Natural killer cell treated with Interleukin-12 subunit alpha and Interleukin-12 subunit beta and Interleukin-15 and Interleukin-18, amount 100 ng/mL, for 72 hours (primary cell): ENCODE data around the gene CARD16. TPM values are rescaled to one million over a fixed set of nuclear protein-coding genes. Genes with fewer than 3 reads are reported as not detected.
"Not testable (repeated sequence)": the region's sequence is repeated elsewhere in the genome, so short reads cannot be mapped to it uniquely, and the experiment has no call there.

Experiments
- ATAC-seq, 2 donors: fragments of 150-1000 bp; cut with Tn5 transposase in 1 of 2; sonication (Bioruptor Pico), chemical (Tn5 transposase) in 1 of 2; 2 replicates each; pipeline ENCODE4 v1.10.0; 2021
- DNase-seq: peaks from one replicate; pipeline ENCODE4 v3.0.0; 2022; ENCODE audit warnings: low spot score
- H3K27ac Mint-ChIP-seq, 2 donors: 1 replicate in 1 of 2; 2 replicates in 1 of 2; pipeline ENCODE4 v1.8.0; 2022; ENCODE audit warnings: mixed read lengths in 2 of 2, mild to moderate bottlenecking in 1 of 2, moderate library complexity in 1 of 2
- H3K27me3 Mint-ChIP-seq, 2 donors: 1 replicate in 1 of 2; 2 replicates in 1 of 2; pipeline ENCODE4 v1.8.0; 2022; ENCODE audit warnings: mixed read lengths in 2 of 2
- H3K36me3 Mint-ChIP-seq: one replicate; pipeline ENCODE4 v1.8.0; 2022; ENCODE audit warnings: mixed read lengths
- H3K4me1 Mint-ChIP-seq, 2 donors: 1 replicate in 1 of 2; 2 replicates in 1 of 2; pipeline ENCODE4 v1.8.0; 2022; ENCODE audit warnings: low read depth in 2 of 2, mixed read lengths in 2 of 2, mild to moderate bottlenecking in 1 of 2
- H3K4me3 Mint-ChIP-seq: one replicate; pipeline ENCODE4 v1.8.0; 2022; ENCODE audit warnings: mixed read lengths
- H3K9me3 Mint-ChIP-seq: 2 replicates; pipeline ENCODE4 v1.8.0; 2022; ENCODE audit warnings: mixed read lengths
- total RNA-seq, 2 donors: library from RNA; stranded (reverse); gene quantifications; one replicate each; pipeline ENCODE4 v1.2.3, GENCODE V29; 2022

Gene CARD16
- 10 to 100 TPM; 17.1 to 58.3 TPM for total RNA-seq

DNA sequence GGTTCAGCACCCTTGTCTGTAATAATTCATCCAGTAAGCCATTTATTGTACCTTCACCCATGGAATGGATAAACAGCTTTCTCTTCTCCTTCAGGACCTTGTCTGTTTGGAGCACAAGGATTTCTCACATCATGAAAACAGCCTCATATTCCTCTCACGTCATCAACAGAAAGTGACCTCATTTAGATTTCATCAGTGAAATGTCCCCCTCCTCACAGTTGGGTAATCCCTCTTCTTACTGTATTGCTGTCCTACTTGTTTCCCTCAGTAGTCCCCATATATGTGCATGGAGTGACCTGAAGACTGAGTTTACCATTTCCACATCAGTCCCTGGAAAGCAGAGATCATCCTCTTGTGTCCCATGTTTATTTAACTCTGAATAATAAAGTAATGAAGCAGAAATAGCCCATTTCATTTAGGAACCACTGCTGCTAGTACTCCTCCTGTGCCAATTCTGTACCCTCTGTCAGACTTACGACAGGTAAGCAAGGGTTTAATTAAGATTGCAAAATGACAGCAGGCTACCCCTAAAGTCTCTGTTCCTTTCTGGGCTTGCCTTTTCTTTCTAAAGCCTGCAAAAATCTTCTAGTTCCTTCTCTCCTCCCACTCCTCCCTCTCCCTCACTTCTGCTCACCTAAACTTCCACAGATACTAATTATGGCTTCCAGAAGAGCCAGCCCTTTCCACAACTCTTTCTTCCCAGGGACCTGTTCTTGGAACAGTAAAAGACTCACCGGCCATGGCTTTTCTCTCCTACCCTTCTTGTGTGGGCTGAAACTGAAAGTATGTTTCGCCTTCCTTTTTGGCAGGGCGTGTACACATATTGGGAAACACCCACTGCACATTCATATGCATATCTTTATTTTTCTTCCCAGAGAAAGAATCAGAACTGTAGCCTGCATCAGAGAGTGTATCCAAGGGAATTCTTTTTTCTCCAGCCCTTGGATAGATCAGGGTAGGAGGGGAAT lies at the start of gene CARD16:
Gene CARD16 (minus strand): TSS at position 779 of the 968 bp plus-strand sequence. CDS start 38 bp downstream, at position 741.
- DNase-seq (peak; percentile 72), ATAC-seq (peak; percentile 90 to 93)
- Mint-ChIP-seq H3K36me3 (peaks cover 17% of the 10 kb centered on the region), H3K4me3 (peak within 1 kb of the TSS; percentile 89), H3K27ac (peak within 1 kb of the TSS; percentile 83 to 94), H3K4me1 (peaks cover 41 to 52% of the 10 kb centered on the region in 2 donors)
- not testable (repeated sequence) for H3K9me3 Mint-ChIP-seq, H3K27me3 Mint-ChIP-seq

DNA sequence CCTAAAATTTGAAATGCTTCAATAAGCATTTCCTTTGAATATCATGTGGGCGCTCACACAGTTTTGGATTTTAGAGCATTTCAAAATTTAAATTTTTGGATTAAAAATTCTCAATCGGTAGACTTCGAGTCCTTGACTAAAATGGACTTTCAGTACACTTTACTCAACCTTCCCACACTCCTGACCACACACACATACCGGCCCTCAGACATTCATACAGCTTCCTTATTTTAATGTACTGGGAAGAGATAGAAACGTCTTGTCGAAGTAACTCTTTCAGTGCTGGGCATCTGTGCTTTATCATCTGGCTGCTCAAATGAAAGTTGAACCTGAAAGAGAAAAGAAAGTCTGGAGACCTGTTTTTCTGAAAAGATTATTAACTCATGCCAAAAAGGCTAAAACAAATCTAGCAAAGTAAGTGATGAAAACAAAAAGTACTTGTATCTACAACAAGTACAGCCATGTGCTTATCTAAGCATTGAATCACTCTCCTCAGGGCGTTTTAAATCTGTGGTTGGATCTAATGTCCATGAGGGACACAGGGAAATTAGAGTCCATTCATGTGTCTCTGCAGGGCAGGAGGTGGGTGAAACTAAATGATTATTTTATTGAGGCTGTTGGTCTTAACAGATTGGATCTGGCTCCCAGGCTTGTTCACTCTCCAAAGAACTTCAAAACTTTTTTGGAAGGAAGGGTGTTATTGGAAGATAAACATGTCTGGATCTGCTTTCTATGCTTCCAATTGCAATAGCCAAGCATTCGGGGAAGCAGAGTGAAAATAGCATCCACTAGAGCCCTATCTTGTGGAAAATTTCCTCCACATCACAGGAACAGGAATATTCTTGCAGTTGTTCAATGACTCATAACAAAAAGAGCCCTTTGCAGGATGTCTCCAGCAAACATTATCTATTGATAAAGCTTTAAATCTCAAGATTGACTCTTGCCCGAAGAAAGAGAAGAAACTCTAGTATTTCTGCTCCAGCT lies 47.4 kb upstream of the CARD16 start:
- no peak for ATAC-seq
- Mint-ChIP-seq H3K4me1 (no peaks in the 10 kb centered on the region), H3K27ac (no peak overlapping the region), H3K9me3 (no peaks in the 10 kb centered on the region), H3K27me3 (peaks cover 20 to 32% of the 10 kb centered on the region in 2 donors), H3K36me3 (no peaks in the 10 kb centered on the region), H3K4me3 (no peak overlapping the region)
- no peak for DNase-seq

DNA sequence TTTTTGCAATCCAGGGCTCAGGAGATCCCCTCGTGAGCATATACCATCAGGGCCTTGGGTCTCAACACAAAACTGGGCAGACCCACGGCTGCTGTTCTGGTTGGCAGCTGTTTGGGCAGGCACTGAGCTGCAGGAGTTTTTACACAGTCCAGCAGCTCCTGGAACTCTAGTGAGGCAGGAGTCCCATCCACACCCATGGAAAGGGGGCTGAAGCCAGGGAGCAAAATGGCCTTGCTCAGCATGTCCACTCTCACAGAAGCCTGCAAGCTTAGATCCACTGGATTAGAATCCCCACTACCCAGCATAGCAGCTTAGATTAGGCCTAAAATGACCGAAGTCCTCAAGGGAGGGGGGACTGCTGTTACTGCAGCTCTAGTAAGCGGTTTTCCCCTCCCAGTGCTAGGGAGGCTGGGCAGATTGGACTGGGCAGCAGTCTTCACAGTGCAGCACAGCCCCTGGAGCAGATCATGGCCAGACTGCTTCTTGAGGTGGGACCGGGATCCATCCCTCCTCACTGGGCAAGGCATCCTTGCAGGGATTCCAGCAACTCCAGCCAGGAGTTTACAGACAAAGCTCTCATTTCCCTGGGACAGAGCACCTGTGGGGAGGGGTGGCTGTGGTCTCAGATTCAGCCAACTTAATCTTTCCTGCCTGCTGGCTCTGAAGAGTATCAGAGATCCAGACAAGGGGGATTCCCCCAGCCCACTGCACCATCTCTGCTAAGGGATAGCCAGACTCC lies 36.4 kb upstream of the CARD16 start:
- peaks cover 6 to 23% of the 10 kb centered on the region in 2 donors for H3K4me1 Mint-ChIP-seq
- H3K27me3 Mint-ChIP-seq, result peaks cover 30 to 40% of the 10 kb centered on the region in 2 donors
- no peaks in the 10 kb centered on the region for H3K36me3 Mint-ChIP-seq
- ATAC-seq (peak in 1 of 2 donors; percentile 52), DNase-seq (no peak)
- no peaks in the 10 kb centered on the region for H3K9me3 Mint-ChIP-seq
- no peak overlapping the region for H3K27ac Mint-ChIP-seq
- no peak overlapping the region for H3K4me3 Mint-ChIP-seq

DNA sequence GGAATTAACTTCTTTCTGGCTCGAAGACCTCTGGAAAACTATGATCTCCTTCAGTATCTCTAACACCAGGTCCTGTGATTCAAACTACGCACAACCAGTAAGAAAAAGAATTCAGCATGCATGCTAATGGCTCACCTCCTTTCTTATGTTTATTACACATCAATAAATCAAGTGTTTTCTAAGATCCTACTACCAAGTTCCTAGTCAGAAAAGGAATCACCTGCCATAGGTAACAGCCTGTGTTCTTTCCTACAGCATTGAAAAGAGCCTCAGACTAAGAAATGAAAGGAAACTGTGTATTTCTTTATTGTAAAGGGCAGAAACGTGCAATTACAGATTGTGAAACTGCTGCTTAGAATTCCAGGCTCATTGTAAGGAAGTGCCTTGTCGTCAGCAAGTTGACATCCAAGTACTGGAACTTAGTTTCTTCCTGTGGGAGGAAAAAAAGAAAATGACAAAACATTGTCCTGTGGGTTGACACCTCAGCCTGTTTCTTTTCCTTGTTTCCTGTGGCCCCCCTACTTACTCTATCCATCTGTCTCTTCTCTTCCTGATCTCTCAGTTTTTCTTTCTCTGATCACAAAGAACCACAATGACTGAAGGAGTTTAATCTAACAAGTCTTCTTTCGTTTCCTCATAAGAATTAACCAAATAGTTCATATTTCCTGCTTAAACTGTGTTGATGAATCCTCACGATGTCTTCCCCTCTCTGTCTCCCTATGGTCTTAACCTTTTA lies 35.2 kb upstream of the CARD16 start:
- H3K4me3 Mint-ChIP-seq, result peak overlapping the region; percentile 29
- H3K36me3 Mint-ChIP-seq, DNase-seq, ATAC-seq, H3K9me3 Mint-ChIP-seq: not testable (repeated sequence)
- H3K27me3 Mint-ChIP-seq, result peaks cover 27 to 31% of the 10 kb centered on the region in 2 donors
- H3K27ac Mint-ChIP-seq, result peak overlapping the region in 1 of 2 donors; percentile 13
- peaks cover 6 to 23% of the 10 kb centered on the region in 2 donors for H3K4me1 Mint-ChIP-seq

DNA sequence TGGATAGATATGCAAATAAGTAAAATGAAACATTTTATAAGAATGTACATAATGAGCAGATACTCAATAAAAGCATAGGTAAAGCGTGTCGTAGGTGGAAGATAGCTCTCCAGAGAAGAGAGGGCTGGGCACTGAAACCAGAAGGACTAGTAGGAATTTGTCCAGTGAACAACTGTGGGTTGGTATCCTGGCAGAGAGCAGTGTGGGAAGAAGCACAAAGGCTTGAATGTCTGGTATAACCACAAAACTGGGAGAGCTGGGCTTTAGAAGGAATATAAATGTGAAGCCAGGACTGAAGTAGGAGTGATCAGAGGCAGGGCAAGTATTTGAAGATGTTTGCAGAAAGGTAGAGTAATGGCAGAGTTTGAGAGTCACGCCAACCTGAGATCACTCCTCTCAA lies 33.1 kb upstream of the CARD16 start:
- DNase-seq (no peak), ATAC-seq (no peak)
- Mint-ChIP-seq H3K27ac (no peak overlapping the region), H3K36me3 (no peaks in the 10 kb centered on the region), H3K4me3 (no peak overlapping the region), H3K4me1 (peaks cover 6 to 23% of the 10 kb centered on the region in 2 donors), H3K27me3 (peaks cover 23 to 25% of the 10 kb centered on the region in 2 donors), H3K9me3 (no peaks in the 10 kb centered on the region)

DNA sequence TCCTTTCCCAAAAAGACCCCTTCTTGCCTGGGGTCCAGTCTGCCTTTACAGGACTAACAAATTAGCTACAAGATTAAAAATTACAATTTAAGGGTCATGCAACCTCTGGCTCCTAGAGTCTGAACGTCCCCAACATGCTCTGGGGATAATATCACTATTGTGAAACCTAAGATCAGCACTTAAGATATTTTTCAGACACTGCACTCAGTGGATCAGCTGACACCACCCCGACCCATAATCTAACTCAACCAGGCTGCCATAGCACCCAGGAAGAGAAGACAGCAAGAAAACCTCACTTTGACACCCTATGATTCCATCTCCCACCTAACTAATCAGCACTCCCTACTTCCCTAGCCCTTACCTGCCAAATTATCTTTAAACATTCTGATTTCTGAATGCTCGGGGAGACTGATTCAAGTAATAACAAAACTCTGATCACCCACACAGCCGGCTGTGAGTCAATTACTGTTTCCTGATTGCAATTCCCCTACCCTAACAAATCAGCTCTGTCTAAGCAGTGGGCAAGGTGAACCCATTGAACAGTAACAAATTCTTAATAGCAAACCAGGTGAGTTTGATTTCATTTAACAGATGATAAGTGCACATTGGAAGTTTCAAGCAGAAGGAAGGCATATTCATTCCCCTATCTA lies 32.1 kb upstream of the CARD16 start:
- DNase-seq, H3K27ac Mint-ChIP-seq, H3K36me3 Mint-ChIP-seq, H3K9me3 Mint-ChIP-seq: not testable (repeated sequence)
- Mint-ChIP-seq H3K27me3 (peaks cover 16 to 18% of the 10 kb centered on the region in 2 donors), H3K4me3 (peak overlapping the region; percentile 48), H3K4me1 (peaks cover 6 to 23% of the 10 kb centered on the region in 2 donors)
- peak in 1 of 2 donors; percentile 69 for ATAC-seq

DNA sequence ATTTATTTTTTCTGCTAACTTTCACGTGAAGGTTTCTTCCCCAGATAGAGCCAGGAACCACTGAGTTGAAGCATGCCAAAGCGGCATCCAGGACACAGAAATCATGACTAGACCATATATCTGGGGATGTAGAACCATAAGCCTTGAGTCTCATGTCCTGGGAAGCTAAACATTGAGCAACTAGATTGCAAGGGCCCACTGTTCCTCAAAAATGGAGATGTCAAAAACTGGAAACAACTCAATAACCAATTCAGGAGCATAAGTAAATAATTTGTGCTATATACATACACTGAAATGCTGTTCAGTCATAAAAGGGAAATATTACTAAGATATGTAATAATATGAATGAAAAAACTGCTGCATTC lies 29.0 kb upstream of the CARD16 start:
- ATAC-seq (no peak), DNase-seq (no peak)
- no peaks in the 10 kb centered on the region for H3K36me3 Mint-ChIP-seq
- no peak overlapping the region for H3K27ac Mint-ChIP-seq
- H3K9me3 Mint-ChIP-seq, result no peaks in the 10 kb centered on the region
- no peak overlapping the region for H3K4me3 Mint-ChIP-seq
- peaks cover 3 to 20% of the 10 kb centered on the region in 2 donors for H3K4me1 Mint-ChIP-seq
- peaks cover 7 to 8% of the 10 kb centered on the region in 2 donors for H3K27me3 Mint-ChIP-seq

DNA sequence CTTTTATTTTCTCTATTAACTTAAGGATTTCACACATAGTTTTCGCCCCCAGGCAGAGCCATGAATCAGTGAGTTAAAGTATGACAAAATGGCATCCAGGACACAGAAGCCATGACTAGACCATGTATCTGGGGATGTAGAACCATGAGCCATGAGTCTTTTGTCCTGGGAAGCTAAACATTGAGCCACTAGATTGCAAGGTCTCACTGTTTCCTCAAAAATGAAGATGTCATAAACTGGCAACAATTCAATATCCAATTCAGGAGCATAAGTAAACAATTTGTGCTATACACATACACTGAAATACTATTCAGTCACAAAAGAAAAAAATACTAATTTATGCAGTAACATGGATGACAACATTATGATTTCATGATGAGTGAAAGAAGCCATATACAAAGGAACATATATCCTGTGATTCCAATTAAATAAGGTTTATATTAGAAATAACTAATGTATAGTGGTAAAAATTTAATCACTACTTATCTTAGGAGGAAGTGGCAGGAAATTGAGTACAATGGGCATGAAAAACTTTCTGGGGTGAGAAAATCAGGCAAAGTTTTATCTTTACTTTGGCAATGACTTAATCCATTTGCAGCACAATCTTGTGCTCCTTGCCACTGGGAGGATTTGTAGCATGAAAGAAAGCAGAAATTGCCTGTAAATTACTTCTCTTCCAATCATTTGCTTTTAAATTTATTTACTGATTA lies 28.5 kb upstream of the CARD16 start:
- H3K27me3 Mint-ChIP-seq, result peaks cover 7 to 10% of the 10 kb centered on the region in 2 donors
- H3K4me3 Mint-ChIP-seq, result no peak overlapping the region
- no peak for ATAC-seq
- H3K36me3 Mint-ChIP-seq, result no peaks in the 10 kb centered on the region
- no peak overlapping the region for H3K27ac Mint-ChIP-seq
- no peak for DNase-seq
- peaks cover 3 to 20% of the 10 kb centered on the region in 2 donors for H3K4me1 Mint-ChIP-seq
- H3K9me3 Mint-ChIP-seq, result no peaks in the 10 kb centered on the region

DNA sequence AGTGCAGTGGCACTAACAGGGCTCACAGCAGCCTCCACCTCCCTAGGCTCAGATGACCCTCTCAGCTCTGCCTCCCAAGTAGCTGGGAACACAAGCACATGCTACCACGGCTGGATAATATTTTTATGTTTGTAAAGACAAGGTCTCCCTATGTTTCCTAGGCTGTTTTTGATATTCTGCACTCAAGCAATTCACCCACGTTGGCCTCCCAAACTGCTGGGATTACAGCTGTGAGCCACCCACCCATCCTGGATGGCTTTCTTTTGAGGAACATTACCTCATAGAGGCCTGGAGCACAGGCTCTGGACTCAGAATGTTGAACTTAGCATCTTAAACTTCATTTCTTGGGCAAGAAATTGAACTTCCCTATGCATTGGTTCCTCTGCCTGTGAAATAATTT lies 26.9 kb upstream of the CARD16 start:
- not testable (repeated sequence) for H3K36me3 Mint-ChIP-seq, H3K4me3 Mint-ChIP-seq

DNA sequence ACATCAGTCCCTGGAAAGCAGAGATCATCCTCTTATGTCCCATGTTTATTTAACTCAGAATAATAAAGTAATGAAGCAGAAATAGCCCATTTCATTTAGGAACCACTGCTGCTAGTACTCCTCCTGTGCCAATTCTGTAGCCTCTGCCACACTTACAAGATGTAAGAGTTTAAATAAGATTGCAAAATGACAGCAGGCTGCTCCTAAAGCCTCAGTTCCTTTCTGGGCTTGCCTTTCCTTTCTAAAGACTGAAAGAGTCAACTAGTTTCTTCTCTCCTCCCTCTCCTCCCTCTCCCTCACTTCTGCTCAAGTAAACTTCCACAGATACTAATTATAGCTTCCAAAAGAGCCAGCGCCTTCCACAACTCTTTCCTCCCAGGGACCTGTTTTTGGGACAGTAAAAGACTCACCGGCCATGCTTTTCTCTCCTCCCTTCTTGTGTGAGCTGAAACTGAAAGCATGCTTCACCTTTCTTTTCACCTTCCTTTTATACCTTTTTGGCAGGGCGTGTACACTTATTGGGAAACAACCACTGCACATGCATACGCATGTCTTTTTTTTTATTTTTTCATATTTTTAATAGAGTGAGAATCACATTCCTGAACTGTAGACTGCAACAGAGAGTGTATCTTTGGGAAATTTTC lies 26.1 kb upstream of the CARD16 start:
- no peak for ATAC-seq
- peak overlapping the region; percentile 36 for H3K4me3 Mint-ChIP-seq
- no peak overlapping the region for H3K27ac Mint-ChIP-seq
- no peaks in the 10 kb centered on the region for H3K9me3 Mint-ChIP-seq
- DNase-seq, result no peak
- H3K36me3 Mint-ChIP-seq, result no peaks in the 10 kb centered on the region
- H3K27me3 Mint-ChIP-seq, result peaks cover 0 to 6% of the 10 kb centered on the region in 2 donors
- peaks cover 3 to 14% of the 10 kb centered on the region in 2 donors for H3K4me1 Mint-ChIP-seq

More for the DNA sequence above, 26.9 kb upstream of the CARD16 start:
- H3K9me3 Mint-ChIP-seq, ATAC-seq, H3K27me3 Mint-ChIP-seq, H3K27ac Mint-ChIP-seq, DNase-seq: not testable (repeated sequence)
- H3K4me1 Mint-ChIP-seq, result peaks cover 3 to 14% of the 10 kb centered on the region in 2 donors

DNA sequence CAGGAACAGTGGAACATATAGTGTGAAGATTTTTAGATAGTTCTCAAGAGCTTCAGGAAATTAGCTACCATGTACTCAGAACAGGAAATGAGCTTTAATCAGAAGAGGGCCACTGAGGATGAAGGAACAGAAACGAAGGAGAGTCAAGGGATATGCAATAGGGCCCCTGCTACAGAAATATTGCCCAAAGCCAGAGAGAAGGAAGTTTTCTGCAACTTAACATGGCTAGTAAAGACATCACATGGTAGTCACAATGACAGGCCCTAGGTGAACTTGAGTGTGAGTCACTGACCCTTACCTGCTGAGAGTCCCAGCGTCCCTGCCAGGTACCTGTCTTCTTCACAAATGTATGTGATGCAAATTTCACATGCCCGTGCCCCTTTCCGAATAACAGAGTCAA lies 25.2 kb upstream of the CARD16 start:
- DNase-seq (no peak), ATAC-seq (no peak)
- no peak overlapping the region for H3K27ac Mint-ChIP-seq
- H3K4me3 Mint-ChIP-seq, result no peak overlapping the region
- H3K36me3 Mint-ChIP-seq, result no peaks in the 10 kb centered on the region
- H3K27me3 Mint-ChIP-seq, result peaks cover 0 to 6% of the 10 kb centered on the region in 2 donors
- peaks cover 3 to 14% of the 10 kb centered on the region in 2 donors for H3K4me1 Mint-ChIP-seq
- H3K9me3 Mint-ChIP-seq, result no peaks in the 10 kb centered on the region
